ACC112 (cell line): Measurements from ENCODE around the gene MINDY3.

Source experiments
- H2AFZ ChIP-seq: fragments of 200-600 bp; sonication (generic); one replicate; pipeline ENCODE4 v1.6.0; 2017; ENCODE audit warnings: antibody characterized with exemption, low read length; ENCODE audit not compliant: unreplicated experiment
- H3K27ac ChIP-seq: fragments of 200-600 bp; sonication (generic); 2 replicates; pipeline ENCODE4 v1.5.1; 2014; ENCODE audit warnings: low read depth, mild to moderate bottlenecking, antibody characterized with exemption, low read length, moderate library complexity
- H3K27me3 ChIP-seq: fragments of 200-600 bp; sonication (generic); 2 replicates; pipeline ENCODE4 v1.6.1; 2014; ENCODE audit warnings: mild to moderate bottlenecking, antibody characterized with exemption, low read length, moderate library complexity, mixed read lengths; ENCODE audit not compliant: insufficient read depth
- H3K36me3 ChIP-seq: fragments of 200-600 bp; sonication (generic); 2 replicates; pipeline ENCODE4 v1.6.1; 2016; ENCODE audit warnings: mild to moderate bottlenecking, antibody characterized with exemption, low read length, moderate library complexity, mixed read lengths; ENCODE audit not compliant: insufficient read depth
- H3K4me1 ChIP-seq: fragments of 200-600 bp; sonication (generic); one replicate; pipeline ENCODE4 v1.6.1; 2016; ENCODE audit warnings: low read length, mixed read lengths; ENCODE audit not compliant: insufficient read depth, unreplicated experiment, control insufficient read depth
- H3K4me3 ChIP-seq: fragments of 200-600 bp; sonication (generic); 2 replicates; pipeline ENCODE4 v1.5.1; 2014; ENCODE audit warnings: mild to moderate bottlenecking, low read depth, low read length
- H3K79me2 ChIP-seq: fragments of 200-600 bp; sonication (generic); one replicate; pipeline ENCODE4 v1.6.0; 2016; ENCODE audit warnings: low read length; ENCODE audit not compliant: control insufficient read depth, unreplicated experiment, insufficient read depth

The MINDY3 gene

GRCh38 chr10:15795036-15795792 lies 65.1 kb downstream of the MINDY3 start:
- Histone ChIP-seq H2AFZ (no peak overlapping the region), H3K4me1 (peaks cover 20% of the 10 kb centered on the region), H3K79me2 (no peaks in the 10 kb centered on the region), H3K27me3 (no peaks in the 10 kb centered on the region), H3K27ac (no peak overlapping the region), H3K4me3 (no peak overlapping the region), H3K36me3 (peaks cover under 1% of the 10 kb centered on the region; the same call in 1 of the 2 replicates)

- Histone ChIP-seq H3K79me2 (no peaks in the 10 kb centered on the region), H3K27ac (no peak overlapping the region), H3K4me3 (no peak overlapping the region), H2AFZ (no peak overlapping the region), H3K27me3 (no peaks in the 10 kb centered on the region), H3K36me3 (no peaks in the 10 kb centered on the region), H3K4me1 (peaks cover 26% of the 10 kb centered on the region)
These were observed 65.7 kb downstream of the MINDY3 start for GRCh38 chr10:15794569-15794968.

- Histone ChIP-seq H2AFZ (no peak overlapping the region), H3K36me3 (peaks cover 4% of the 10 kb centered on the region), H3K79me2 (no peaks in the 10 kb centered on the region), H3K4me1 (peaks cover 32% of the 10 kb centered on the region), H3K27ac (no peak overlapping the region), H3K4me3 (no peak overlapping the region), H3K27me3 (no peaks in the 10 kb centered on the region)
These were observed 66.6 kb downstream of the MINDY3 start for GRCh38 chr10:15793664-15794063.

GRCh38 chr10:15792777-15793176 lies 67.5 kb downstream of the MINDY3 start:
- Histone ChIP-seq H3K4me3 (no peak overlapping the region), H3K27ac (no peak overlapping the region; the same call in 1 of the 2 replicates), H3K79me2 (no peaks in the 10 kb centered on the region), H3K27me3 (no peaks in the 10 kb centered on the region), H2AFZ (no peak overlapping the region), H3K36me3 (peaks cover 9% of the 10 kb centered on the region), H3K4me1 (peaks cover 32% of the 10 kb centered on the region)

- Histone ChIP-seq H3K79me2 (no peaks in the 10 kb centered on the region), H3K27me3 (no peaks in the 10 kb centered on the region), H3K36me3 (peaks cover 9% of the 10 kb centered on the region), H3K4me3 (no peak overlapping the region), H3K4me1 (peaks cover 32% of the 10 kb centered on the region), H3K27ac (peak overlapping the region; percentile 32; the same call in 1 of the 2 replicates), H2AFZ (no peak overlapping the region)
These were observed 68.3 kb downstream of the MINDY3 start for GRCh38 chr10:15791816-15792524.

- Histone ChIP-seq H3K27me3 (no peaks in the 10 kb centered on the region), H3K27ac (peak overlapping the region; percentile 61), H2AFZ (no peak overlapping the region), H3K4me3 (no peak overlapping the region), H3K79me2 (no peaks in the 10 kb centered on the region), H3K36me3 (peaks cover 9% of the 10 kb centered on the region), H3K4me1 (peaks cover 32% of the 10 kb centered on the region)
These were observed 70.3 kb downstream of the MINDY3 start for GRCh38 chr10:15789793-15790525.

GRCh38 chr10:15787426-15787825 lies 72.9 kb downstream of the MINDY3 start:
- no peaks in the 10 kb centered on the region for H3K27me3 ChIP-seq
- H3K27ac ChIP-seq = no peak overlapping the region
- no peaks in the 10 kb centered on the region for H3K79me2 ChIP-seq
- H2AFZ ChIP-seq = no peak overlapping the region
- peaks cover 9% of the 10 kb centered on the region for H3K36me3 ChIP-seq
- H3K4me1 ChIP-seq = peaks cover 29% of the 10 kb centered on the region
- no peak overlapping the region for H3K4me3 ChIP-seq

GRCh38 chr10:15784662-15785300 lies 75.5 kb downstream of the MINDY3 start:
- Histone ChIP-seq H3K4me1 (peaks cover 15% of the 10 kb centered on the region), H2AFZ (no peak overlapping the region), H3K36me3 (peaks cover 14% of the 10 kb centered on the region), H3K27me3 (no peaks in the 10 kb centered on the region), H3K27ac (no peak overlapping the region), H3K4me3 (no peak overlapping the region), H3K79me2 (no peaks in the 10 kb centered on the region)

GRCh38 chr10:15783941-15784636 lies 76.2 kb downstream of the MINDY3 start:
- Histone ChIP-seq H3K79me2 (no peaks in the 10 kb centered on the region), H3K4me3 (no peak overlapping the region), H2AFZ (no peak overlapping the region), H3K27ac (no peak overlapping the region), H3K36me3 (peaks cover 15% of the 10 kb centered on the region), H3K27me3 (no peaks in the 10 kb centered on the region), H3K4me1 (peaks cover 8% of the 10 kb centered on the region)

- Histone ChIP-seq H3K4me3 (no peak overlapping the region), H3K27me3 (no peaks in the 10 kb centered on the region), H3K27ac (no peak overlapping the region), H3K4me1 (peaks cover 7% of the 10 kb centered on the region), H3K36me3 (peaks cover 19% of the 10 kb centered on the region), H3K79me2 (no peaks in the 10 kb centered on the region), H2AFZ (no peak overlapping the region)
These were observed 77.5 kb downstream of the MINDY3 start for GRCh38 chr10:15782851-15783250.
